Mesenchymal stem cell (in vitro differentiated cells and primary cell): ENCODE data around the gene TMCC3.

Experiments used
- DNase-seq: peaks from one replicate; pipeline ENCODE4 v3.0.0-alpha.2; 2013
- H2AFZ ChIP-seq: one replicate; pipeline ENCODE4 v1.6.1; 2013; ENCODE audit warnings: low read depth, mild to moderate bottlenecking, control low read depth, inconsistent platforms, low read length, moderate library complexity
- H2AK5ac ChIP-seq: 2 replicates; pipeline ENCODE4 v1.6.1; 2013; ENCODE audit warnings: low read length, moderate library complexity, mild to moderate bottlenecking, inconsistent platforms; ENCODE audit not compliant: severe bottlenecking
- H2BK120ac ChIP-seq: one replicate; pipeline ENCODE4 v1.6.1; 2013; ENCODE audit warnings: low read depth, mild to moderate bottlenecking, inconsistent platforms, low read length, moderate library complexity
- H2BK12ac ChIP-seq, 2 experiments: one replicate each; pipeline ENCODE4 v1.6.1; 2013; ENCODE audit warnings: inconsistent platforms in 2 of 2, low read length in 2 of 2, mild to moderate bottlenecking in 2 of 2, moderate library complexity in 2 of 2, control low read depth in 1 of 2
- H2BK15ac ChIP-seq: one replicate; pipeline ENCODE4 v1.6.1; 2013; ENCODE audit warnings: mild to moderate bottlenecking, low read depth, inconsistent platforms; ENCODE audit not compliant: poor library complexity, severe bottlenecking
- H2BK5ac ChIP-seq: 2 replicates; pipeline ENCODE4 v1.6.1; 2013; ENCODE audit warnings: low read depth, mild to moderate bottlenecking, low read length, control low read depth, inconsistent platforms; ENCODE audit not compliant: poor library complexity, severe bottlenecking
- H3K14ac ChIP-seq, 2 experiments: one replicate each; pipeline ENCODE4 v1.6.1; 2013; ENCODE audit warnings: inconsistent platforms in 2 of 2, low read length in 2 of 2, control low read depth in 1 of 2, mild to moderate bottlenecking in 1 of 2, moderate library complexity in 1 of 2
- H3K18ac ChIP-seq, 2 experiments: one replicate each; pipeline ENCODE4 v1.6.1; 2013; ENCODE audit warnings: inconsistent platforms in 2 of 2, low read length in 2 of 2, control low read depth in 1 of 2, low read depth in 1 of 2, mild to moderate bottlenecking in 1 of 2
- H3K23ac ChIP-seq, 2 experiments: one replicate each; pipeline ENCODE4 v1.6.1; 2013; ENCODE audit warnings: inconsistent platforms in 2 of 2, low read length in 2 of 2, mild to moderate bottlenecking in 2 of 2, moderate library complexity in 2 of 2, control low read depth in 1 of 2
- H3K27ac ChIP-seq: 2 replicates; pipeline ENCODE4 v1.5.1; 2013; ENCODE audit warnings: mild to moderate bottlenecking, moderate library complexity, low read length, control low read depth, inconsistent platforms; ENCODE audit not compliant: poor library complexity, severe bottlenecking
- H3K27me3 ChIP-seq, 2 experiments: 2 replicates each; pipeline versions ENCODE4 v1.6.1 to v1.7.0; 2013; ENCODE audit warnings: low read length in 2 of 2, mild to moderate bottlenecking in 2 of 2, moderate library complexity in 2 of 2, control low read depth in 1 of 2, inconsistent platforms in 1 of 2; ENCODE audit not compliant: control insufficient read depth in 1 of 2, insufficient read depth in 1 of 2
- H3K36me3 ChIP-seq, 2 experiments: 2 replicates each; pipeline versions ENCODE4 v1.6.1 to v1.7.0; 2013; ENCODE audit warnings: low read length in 2 of 2, control low read depth in 1 of 2, inconsistent platforms in 1 of 2, low read depth in 1 of 2, mild to moderate bottlenecking in 1 of 2; ENCODE audit not compliant: insufficient read depth in 2 of 2, control insufficient read depth in 1 of 2
- H3K4ac ChIP-seq, 2 experiments: one replicate each; pipeline ENCODE4 v1.6.1; 2013; ENCODE audit warnings: inconsistent platforms in 2 of 2, low read length in 2 of 2, mild to moderate bottlenecking in 2 of 2, moderate library complexity in 2 of 2, control low read depth in 1 of 2, low read depth in 1 of 2
- H3K4me1 ChIP-seq: 2 replicates; pipeline ENCODE4 v1.6.1; 2013; ENCODE audit warnings: low read depth, low read length, control low read depth; ENCODE audit not compliant: control insufficient read depth, insufficient read depth
- H3K4me2 ChIP-seq: 2 replicates; pipeline ENCODE4 v1.6.1; 2013; ENCODE audit warnings: low read length, mild to moderate bottlenecking, inconsistent platforms; ENCODE audit not compliant: poor library complexity, severe bottlenecking
- H3K4me3 ChIP-seq, 2 experiments: 2 replicates each; pipeline versions ENCODE4 v1.5.1 to v1.7.0; 2013; ENCODE audit warnings: low read length in 2 of 2, mild to moderate bottlenecking in 2 of 2, control low read depth in 1 of 2, low read depth in 1 of 2; ENCODE audit not compliant: insufficient read depth in 1 of 2
- H3K79me1 ChIP-seq: replicated peaks from 2 replicates; pipeline ENCODE4 v1.6.1; 2013; ENCODE audit warnings: mild to moderate bottlenecking, control low read depth, low read length, inconsistent platforms; ENCODE audit not compliant: poor library complexity, severe bottlenecking
- H3K9ac ChIP-seq: 2 replicates; pipeline ENCODE4 v1.7.0; 2013; ENCODE audit warnings: mild to moderate bottlenecking, low read length, moderate library complexity
- H3K9me3 ChIP-seq: 2 replicates; pipeline ENCODE4 v1.7.0; 2013; ENCODE audit warnings: mild to moderate bottlenecking, low read length; ENCODE audit not compliant: control insufficient read depth
- H4K8ac ChIP-seq: one replicate; pipeline ENCODE4 v1.6.1; 2013; ENCODE audit warnings: inconsistent platforms, mild to moderate bottlenecking, low read length, moderate library complexity
- H4K91ac ChIP-seq: one replicate; pipeline ENCODE4 v1.6.1; 2013; ENCODE audit warnings: mild to moderate bottlenecking, low read length, inconsistent platforms
- WGBS: methylation state at CpG from one replicate; pipeline ENCODE4 v1.1.7; 2013; ENCODE audit warnings: mixed read lengths; 5-methylcytosine and 5-hydroxymethylcytosine counted together

The TMCC3 gene

DNA sequence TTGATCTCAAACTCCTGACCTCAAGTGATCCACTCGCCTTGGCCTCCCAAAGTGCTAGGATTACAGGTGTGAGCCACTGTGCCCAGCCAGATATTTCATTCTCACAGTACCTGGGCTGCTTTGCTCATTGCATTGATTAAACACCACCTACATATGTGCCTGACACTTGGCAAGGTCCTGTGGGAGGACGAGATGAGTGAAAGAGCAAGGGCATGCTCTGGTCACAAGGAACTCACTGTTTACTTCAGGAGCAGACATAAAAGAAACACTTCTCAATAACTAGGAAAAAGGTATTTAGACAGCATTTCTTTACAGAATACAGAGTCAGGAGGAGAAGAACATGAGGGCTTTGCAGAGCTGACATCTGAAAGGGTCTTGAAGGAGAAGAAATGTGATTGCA lies 91.7 kb downstream of the TMCC3 start:
- 100% methylated on average over 1 of the region's 2 CpGs for WGBS

GRCh38 chr12:94557746-94558295 lies 92.5 kb downstream of the TMCC3 start:
- no peak overlapping the region for H3K9ac ChIP-seq
- DNase-seq, result no peak
- H3K36me3 ChIP-seq, result peaks cover 0 to 3% of the 10 kb centered on the region in 2 experiments
- H3K27ac ChIP-seq, result no peak overlapping the region
- no peak overlapping the region for H2AFZ ChIP-seq
- H2BK15ac ChIP-seq, result no peak overlapping the region
- H3K4me3 ChIP-seq, result no peak overlapping the region
- H3K4me1 ChIP-seq, result peaks cover 13% of the 10 kb centered on the region
- no peaks in the 10 kb centered on the region for H3K79me1 ChIP-seq
- H3K23ac ChIP-seq, result no peak overlapping the region
- no peak overlapping the region for H3K4me2 ChIP-seq
- no peak overlapping the region for H3K18ac ChIP-seq
- peaks cover 0 to 10% of the 10 kb centered on the region in 2 experiments for H3K27me3 ChIP-seq
- H3K14ac ChIP-seq, result no peak overlapping the region
- WGBS, result 100% methylated on average over 1 of the region's 1 CpG
- H3K9me3 ChIP-seq, result peaks cover 10% of the 10 kb centered on the region
- no peak overlapping the region for H4K8ac ChIP-seq
- no peak overlapping the region for H2BK5ac ChIP-seq
- no peak overlapping the region for H2BK12ac ChIP-seq
- no peak overlapping the region for H2AK5ac ChIP-seq
- H2BK120ac ChIP-seq, result no peak overlapping the region
- H3K4ac ChIP-seq, result no peak overlapping the region
- H4K91ac ChIP-seq, result no peak overlapping the region

More for the DNA sequence above, 91.7 kb downstream of the TMCC3 start:
- no peak overlapping the region for H2AK5ac ChIP-seq
- H3K4me1 ChIP-seq, result peaks cover 15% of the 10 kb centered on the region
- H3K27me3 ChIP-seq, result peaks cover 0 to 10% of the 10 kb centered on the region in 2 experiments
- no peak overlapping the region for H2BK15ac ChIP-seq
- H3K36me3 ChIP-seq, result peaks cover 0 to 3% of the 10 kb centered on the region in 2 experiments
- H3K9me3 ChIP-seq, result peaks cover 10% of the 10 kb centered on the region
- no peak overlapping the region for H4K91ac ChIP-seq
- H3K79me1 ChIP-seq, result no peaks in the 10 kb centered on the region
- no peak for DNase-seq
- no peak overlapping the region for H2BK5ac ChIP-seq
- H3K18ac ChIP-seq, result no peak overlapping the region
- peak overlapping the region in 1 of 2 experiments; percentile 81 for H3K14ac ChIP-seq
- H3K9ac ChIP-seq, result no peak overlapping the region
- H3K4me3 ChIP-seq, result no peak overlapping the region
- no peak overlapping the region for H3K4ac ChIP-seq
- no peak overlapping the region for H2BK120ac ChIP-seq
- no peak overlapping the region for H3K23ac ChIP-seq
- no peak overlapping the region for H3K4me2 ChIP-seq
- peak overlapping the region; percentile 50 for H4K8ac ChIP-seq
- no peak overlapping the region for H2AFZ ChIP-seq
- no peak overlapping the region for H2BK12ac ChIP-seq
- no peak overlapping the region for H3K27ac ChIP-seq

- no peak for DNase-seq
- no peak overlapping the region for H3K23ac ChIP-seq
Observed at GRCh38 chr12:94555687-94556086, 94.7 kb downstream of the TMCC3 start.

GRCh38 chr12:94553875-94554274 lies 96.5 kb downstream of the TMCC3 start:
- no peak for DNase-seq
- H3K9me3 ChIP-seq, result peaks cover 10% of the 10 kb centered on the region
- no peak overlapping the region for H2BK15ac ChIP-seq
- H3K14ac ChIP-seq, result no peak overlapping the region
- no peak overlapping the region for H3K23ac ChIP-seq
- no peaks in the 10 kb centered on the region for H3K27me3 ChIP-seq
- no peak overlapping the region for H3K18ac ChIP-seq
- no peak overlapping the region for H2BK120ac ChIP-seq
- H3K9ac ChIP-seq, result no peak overlapping the region
- no peak overlapping the region for H2BK5ac ChIP-seq
- no peaks in the 10 kb centered on the region for H3K79me1 ChIP-seq
- H3K27ac ChIP-seq, result no peak overlapping the region
- no peak overlapping the region for H3K4ac ChIP-seq
- H3K36me3 ChIP-seq, result peaks cover 0 to 3% of the 10 kb centered on the region in 2 experiments
- H2AK5ac ChIP-seq, result no peak overlapping the region
- peaks cover 2% of the 10 kb centered on the region for H3K4me1 ChIP-seq
- no peak overlapping the region for H2AFZ ChIP-seq
- no peak overlapping the region for H3K4me2 ChIP-seq
- H3K4me3 ChIP-seq, result no peak overlapping the region
- no peak overlapping the region for H4K8ac ChIP-seq
- H2BK12ac ChIP-seq, result no peak overlapping the region
- 96% methylated on average over 14 of the region's 15 CpGs for WGBS
- no peak overlapping the region for H4K91ac ChIP-seq

More at GRCh38 chr12:94555687-94556086, 94.7 kb downstream of the TMCC3 start:
- H4K91ac ChIP-seq, result no peak overlapping the region
- no peak overlapping the region for H3K4me2 ChIP-seq
- no peaks in the 10 kb centered on the region for H3K79me1 ChIP-seq
- no peak overlapping the region for H2AK5ac ChIP-seq
- H3K4ac ChIP-seq, result no peak overlapping the region
- peaks cover 5% of the 10 kb centered on the region for H3K4me1 ChIP-seq
- no peak overlapping the region for H3K9ac ChIP-seq
- H4K8ac ChIP-seq, result no peak overlapping the region
- peaks cover 0 to 8% of the 10 kb centered on the region in 2 experiments for H3K27me3 ChIP-seq
- H3K36me3 ChIP-seq, result peaks cover 0 to 3% of the 10 kb centered on the region in 2 experiments
- no peak overlapping the region for H2AFZ ChIP-seq
- H3K4me3 ChIP-seq, result no peak overlapping the region
- peaks cover 10% of the 10 kb centered on the region for H3K9me3 ChIP-seq
- no peak overlapping the region for H3K27ac ChIP-seq
- no peak overlapping the region for H2BK120ac ChIP-seq
- H3K18ac ChIP-seq, result no peak overlapping the region
- H2BK5ac ChIP-seq, result no peak overlapping the region
- H2BK15ac ChIP-seq, result no peak overlapping the region
- H3K14ac ChIP-seq, result no peak overlapping the region
- no peak overlapping the region for H2BK12ac ChIP-seq
- WGBS, result 79% methylated on average over 3 of the region's 3 CpGs
